Karpas-422 (cell line): ENCODE data around the gene REXO5. TPM values are rescaled to one million over a fixed set of nuclear protein-coding genes. Genes with fewer than 3 reads are reported as not detected.

Source experiments
- DNase-seq: peaks from one replicate; pipeline ENCODE4 v3.0.0-alpha.2; 2015
- H2AFZ ChIP-seq: fragments of 200-600 bp; sonication (generic); 2 replicates; pipeline ENCODE4 v1.6.1; 2014; ENCODE audit warnings: antibody characterized with exemption, low read length, mixed read lengths
- H3K27ac ChIP-seq: fragments of 200-600 bp; sonication (generic); 2 replicates; pipeline ENCODE4 v1.5.1; 2014; ENCODE audit warnings: mild to moderate bottlenecking, low read length, moderate library complexity
- H3K27me3 ChIP-seq: fragments of 200-600 bp; sonication (generic); 2 replicates; pipeline ENCODE4 v1.6.1; 2014; ENCODE audit warnings: low read length, mixed read lengths
- H3K36me3 ChIP-seq: fragments of 200-600 bp; sonication (generic); 2 replicates; pipeline ENCODE4 v1.6.1; 2014; ENCODE audit warnings: low read length, mixed read lengths; ENCODE audit not compliant: insufficient read depth
- H3K4me1 ChIP-seq: fragments of 200-600 bp; sonication (generic); 2 replicates; pipeline ENCODE4 v1.6.1; 2014; ENCODE audit warnings: mild to moderate bottlenecking, low read length, mixed read lengths
- H3K4me2 ChIP-seq: fragments of 200-600 bp; sonication (generic); 2 replicates; pipeline ENCODE4 v1.6.1; 2014; ENCODE audit warnings: low read length, low read depth, mild to moderate bottlenecking; ENCODE audit not compliant: poor library complexity, severe bottlenecking
- H3K4me3 ChIP-seq: fragments of 200-600 bp; sonication (generic); 2 replicates; pipeline ENCODE4 v1.5.1; 2014; ENCODE audit warnings: mild to moderate bottlenecking, antibody characterized with exemption, low read length, mixed read lengths
- H3K79me2 ChIP-seq: fragments of 200-600 bp; sonication (generic); 2 replicates; pipeline ENCODE4 v1.6.1; 2014; ENCODE audit warnings: mild to moderate bottlenecking, low read length, mixed read lengths
- H3K9ac ChIP-seq: fragments of 200-600 bp; sonication (generic); 2 replicates; pipeline ENCODE4 v1.6.0; 2014; ENCODE audit warnings: low read length
- H3K9me2 ChIP-seq: fragments of 200-600 bp; sonication (generic), shearing (Covaris generic); replicated peaks from 2 replicates; pipeline ENCODE4 v1.6.0; 2014; ENCODE audit warnings: mild to moderate bottlenecking, low read length, moderate library complexity; ENCODE audit not compliant: insufficient read depth
- H3K9me3 ChIP-seq: fragments of 300-700, 200-600 bp; sonication (generic); 2 replicates; pipeline ENCODE4 v1.6.1; 2014; ENCODE audit warnings: low read length, mixed read lengths
- H4K20me1 ChIP-seq: fragments of 200-600 bp; sonication (generic); 2 replicates; pipeline ENCODE4 v1.6.1; 2014; ENCODE audit warnings: mild to moderate bottlenecking, antibody characterized with exemption, low read length, low read depth; ENCODE audit not compliant: insufficient read depth
- total RNA-seq: library from RNA; depleted of rRNA; stranded (reverse); fragments of >200 nt; shearing (Covaris generic); gene quantifications from 2 replicates; pipeline ENCODE4 v1.2.3, GENCODE V29; 2014; ENCODE audit warnings: low replicate concordance

Gene REXO5
- total RNA-seq, 1 experiment from 2014 or later, result 13.9 TPM

DNA sequence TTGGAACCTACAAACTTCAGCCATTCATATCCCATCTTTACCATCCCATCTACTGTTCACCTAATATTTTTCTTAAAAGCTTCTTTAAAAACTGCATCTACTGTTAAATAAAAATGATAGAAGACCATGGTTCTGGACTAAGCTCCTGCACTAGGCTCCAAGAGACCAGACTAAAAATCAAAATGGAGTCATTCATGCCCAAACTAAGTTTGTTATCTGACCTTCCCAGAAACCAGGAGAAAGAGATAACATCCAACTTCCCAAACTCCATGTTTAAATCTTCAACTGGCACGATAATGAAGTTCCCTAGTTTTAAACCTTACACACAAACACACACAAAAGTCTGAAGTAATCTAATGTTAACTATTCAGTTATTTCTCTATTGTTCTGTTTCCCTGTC is 80.0 kb downstream of the REXO5 start:
- Histone ChIP-seq H2AFZ (no peak overlapping the region), H3K4me3 (no peak overlapping the region), H4K20me1 (no peaks in the 10 kb centered on the region), H3K27ac (no peak overlapping the region), H3K27me3 (no peaks in the 10 kb centered on the region), H3K36me3 (no peaks in the 10 kb centered on the region), H3K9ac (no peak overlapping the region), H3K4me1 (peaks cover 6% of the 10 kb centered on the region), H3K4me2 (no peak overlapping the region), H3K9me2 (no peaks in the 10 kb centered on the region), H3K9me3 (no peaks in the 10 kb centered on the region), H3K79me2 (peaks cover 65% of the 10 kb centered on the region)
- DNase-seq, result no peak

DNA sequence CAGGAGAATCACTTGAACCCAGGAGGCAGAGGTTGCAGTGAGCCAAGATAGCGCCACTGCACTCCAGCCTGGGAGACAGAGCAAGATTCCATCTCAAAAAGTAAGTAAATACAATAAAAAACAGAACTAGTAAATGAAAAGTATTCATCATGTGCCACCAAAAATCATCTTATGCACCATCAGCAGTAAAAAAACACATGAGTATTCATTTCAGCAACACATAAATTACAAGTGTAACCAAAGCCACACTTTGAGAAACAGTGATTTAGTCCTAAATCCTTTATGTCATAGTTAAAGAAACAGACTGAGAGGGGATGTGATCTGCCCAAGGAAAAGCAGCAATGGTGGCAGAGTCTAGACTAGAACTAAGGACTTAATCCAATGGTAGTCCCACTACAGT is 80.9 kb downstream of the REXO5 start:
- Histone ChIP-seq H3K79me2 (peaks cover 71% of the 10 kb centered on the region), H3K9ac (no peak overlapping the region), H3K9me3 (no peaks in the 10 kb centered on the region), H3K4me1 (peaks cover 6% of the 10 kb centered on the region), H3K27me3 (no peaks in the 10 kb centered on the region), H2AFZ (no peak overlapping the region), H4K20me1 (no peaks in the 10 kb centered on the region), H3K9me2 (no peaks in the 10 kb centered on the region), H3K36me3 (no peaks in the 10 kb centered on the region), H3K4me3 (no peak overlapping the region), H3K27ac (no peak overlapping the region), H3K4me2 (no peak overlapping the region)
- no peak for DNase-seq

DNA sequence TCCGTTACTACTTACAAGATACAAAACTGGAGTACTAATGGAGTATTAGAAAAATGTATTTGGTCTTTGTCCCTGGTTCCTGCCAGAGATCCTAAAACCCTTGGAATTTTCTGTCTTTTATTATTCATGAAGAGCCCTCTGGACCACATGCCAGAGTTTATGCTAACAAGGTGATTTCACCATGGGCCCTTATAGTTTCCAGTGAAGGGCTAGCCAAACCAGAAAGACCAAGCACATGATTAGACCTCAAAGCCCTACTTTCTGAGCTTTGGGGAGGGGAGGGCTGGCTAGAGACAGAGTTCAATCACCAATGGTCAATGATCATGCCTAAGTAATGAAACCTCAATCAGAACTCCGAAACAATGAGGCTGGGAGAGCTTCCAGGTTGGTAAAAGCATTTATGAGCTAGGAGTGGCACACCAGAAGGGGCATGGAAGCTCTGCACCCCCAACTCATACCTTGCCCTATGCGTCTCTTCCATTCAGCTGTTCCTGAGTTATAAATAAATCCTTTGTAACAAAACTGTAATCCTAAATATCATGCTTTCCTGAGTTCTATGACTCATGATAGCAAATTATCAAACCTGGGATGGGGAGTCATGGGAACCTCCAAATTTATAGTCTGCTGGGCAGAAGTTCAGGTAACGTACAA is 83.4 kb downstream of the REXO5 start:
- peaks cover 78% of the 10 kb centered on the region for H3K79me2 ChIP-seq

GRCh38 chr16:20894388-20894787 is 88.1 kb downstream of the REXO5 start:
- Histone ChIP-seq H2AFZ (no peak overlapping the region), H3K4me1 (peaks cover 25% of the 10 kb centered on the region), H3K9me2 (no peaks in the 10 kb centered on the region), H3K36me3 (peaks cover 11% of the 10 kb centered on the region; the same call in 1 of the 2 replicates), H3K79me2 (peaks cover 90% of the 10 kb centered on the region), H3K27me3 (no peaks in the 10 kb centered on the region), H3K9me3 (no peaks in the 10 kb centered on the region), H3K4me3 (no peak overlapping the region), H4K20me1 (no peaks in the 10 kb centered on the region), H3K9ac (no peak overlapping the region), H3K4me2 (no peak overlapping the region), H3K27ac (0 out of 2 replicates have a peak overlapping the region, but pooled peaks have one; percentile 6)
- no peak for DNase-seq

More for the DNA sequence above, 83.4 kb downstream of the REXO5 start:
- H3K9me3 ChIP-seq, result no peaks in the 10 kb centered on the region
- H2AFZ ChIP-seq, result no peak overlapping the region
- H3K4me3 ChIP-seq, result no peak overlapping the region
- no peak overlapping the region for H3K4me2 ChIP-seq
- H3K27me3 ChIP-seq, result no peaks in the 10 kb centered on the region
- no peak for DNase-seq
- no peaks in the 10 kb centered on the region for H3K36me3 ChIP-seq
- H3K27ac ChIP-seq, result no peak overlapping the region
- H4K20me1 ChIP-seq, result no peaks in the 10 kb centered on the region
- no peaks in the 10 kb centered on the region for H3K9me2 ChIP-seq
- no peak overlapping the region for H3K9ac ChIP-seq
- H3K4me1 ChIP-seq, result peaks cover 5% of the 10 kb centered on the region

DNA sequence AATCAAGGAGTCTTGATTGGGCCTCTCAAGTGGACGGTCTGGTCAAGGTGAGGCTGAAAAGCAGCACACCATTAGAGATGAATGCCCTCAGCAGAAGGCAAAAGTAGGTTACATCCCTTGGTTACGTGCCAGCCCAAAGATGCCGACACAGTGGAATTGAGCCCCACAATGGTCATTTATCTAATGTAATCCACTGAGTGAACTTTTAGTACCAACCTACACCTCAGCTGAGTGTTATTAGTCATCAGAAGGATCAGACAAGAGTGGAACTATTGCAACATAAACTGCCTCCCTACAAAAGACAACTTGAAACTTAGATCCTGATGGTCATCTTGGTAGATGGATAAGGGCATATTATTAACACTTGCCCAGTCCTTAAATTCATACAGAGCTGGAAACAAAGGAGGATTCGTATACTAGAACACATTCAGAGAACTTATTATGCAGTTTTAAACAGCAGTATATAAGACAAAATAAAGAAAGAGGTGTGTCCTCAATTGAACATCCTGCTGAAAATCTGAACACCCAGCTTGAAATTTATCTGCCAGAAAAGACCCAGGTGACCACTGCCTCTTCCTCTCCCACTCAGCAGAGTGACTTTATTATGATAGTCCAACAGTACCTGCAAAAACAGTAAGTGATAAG is 91.0 kb downstream of the REXO5 start:
- H3K36me3 ChIP-seq, result peaks cover 13% of the 10 kb centered on the region; the same call in 1 of the 2 replicates
- H2AFZ ChIP-seq, result no peak overlapping the region
- no peaks in the 10 kb centered on the region for H3K27me3 ChIP-seq
- peaks cover 80% of the 10 kb centered on the region for H3K79me2 ChIP-seq
- H3K4me1 ChIP-seq, result peaks cover 35% of the 10 kb centered on the region
- no peak overlapping the region for H3K27ac ChIP-seq
- no peak overlapping the region for H3K9ac ChIP-seq
- H3K4me3 ChIP-seq, result no peak overlapping the region
- peak overlapping the region; percentile 1 for H3K4me2 ChIP-seq
- peaks cover 2% of the 10 kb centered on the region; the same call in 1 of the 2 replicates for H4K20me1 ChIP-seq
- no peaks in the 10 kb centered on the region for H3K9me3 ChIP-seq
- no peaks in the 10 kb centered on the region for H3K9me2 ChIP-seq
- no peak for DNase-seq

- Histone ChIP-seq H3K4me3 (no peak overlapping the region), H3K27me3 (no peaks in the 10 kb centered on the region), H3K36me3 (peaks cover 18% of the 10 kb centered on the region; the same call in 1 of the 2 replicates), H3K9ac (no peak overlapping the region), H3K4me2 (peak overlapping the region; percentile 1), H2AFZ (no peak overlapping the region), H3K9me2 (no peaks in the 10 kb centered on the region), H4K20me1 (peaks cover 8% of the 10 kb centered on the region; the same call in 1 of the 2 replicates), H3K79me2 (peaks cover 78% of the 10 kb centered on the region), H3K4me1 (peaks cover 41% of the 10 kb centered on the region), H3K9me3 (no peaks in the 10 kb centered on the region), H3K27ac (no peak overlapping the region)
- DNase-seq, result no peak
These were observed 91.6 kb downstream of the REXO5 start for GRCh38 chr16:20897922-20898321.

DNA sequence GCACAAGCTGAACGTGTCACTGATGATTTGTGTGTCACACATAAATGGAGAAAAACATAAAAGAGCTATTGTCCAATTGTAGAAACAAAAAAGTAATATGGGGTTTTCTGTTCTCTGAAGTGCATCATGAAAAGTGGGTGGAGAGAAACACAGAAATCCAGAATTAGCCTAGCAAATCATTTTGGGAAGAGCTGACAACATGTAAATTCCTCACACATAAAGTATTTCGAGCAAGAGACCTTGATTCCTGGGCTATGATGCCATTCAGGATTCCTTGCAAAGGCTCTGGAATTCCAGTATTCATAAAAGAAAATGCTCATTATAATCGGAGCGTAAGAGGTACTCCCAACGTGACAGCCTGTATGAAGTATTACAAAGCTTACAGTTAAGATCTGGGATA is 92.7 kb downstream of the REXO5 start:
- Histone ChIP-seq H4K20me1 (peaks cover 19% of the 10 kb centered on the region; the same call in 1 of the 2 replicates), H3K79me2 (peaks cover 66% of the 10 kb centered on the region), H3K9me3 (no peaks in the 10 kb centered on the region), H3K27me3 (no peaks in the 10 kb centered on the region), H3K4me1 (peaks cover 52% of the 10 kb centered on the region), H3K4me3 (peak overlapping the region; percentile 88), H3K36me3 (peaks cover 19% of the 10 kb centered on the region; the same call in 1 of the 2 replicates), H2AFZ (no peak overlapping the region), H3K9me2 (no peaks in the 10 kb centered on the region), H3K4me2 (peak overlapping the region; percentile 96), H3K27ac (peak overlapping the region; percentile 40), H3K9ac (peak overlapping the region; percentile 79)
- no peak for DNase-seq
